Cardiac septum (tissue), 1 donor: Measurements from ENCODE around the gene CACNA1C. TPM values are rescaled to one million over a fixed set of nuclear protein-coding genes. Genes with fewer than 3 reads are reported as not detected.

Experiments used
- DNase-seq: peaks from one replicate; pipeline ENCODE4 v3.0.0-alpha.2; 2020; ENCODE audit warnings: low spot score
- intact Hi-C: fragments of 100-400 bp; cut with DNase I; formaldehyde crosslinking; loops from one replicate; pipeline ENCODE4 v1.14.0; 2022
- total RNA-seq: library from RNA; stranded (reverse); fragmentation: NEBNext Ultra II Directional; extraction: Animal tissue kit (Norgen Biotek cat#: 25700); gene quantifications from one replicate; pipeline ENCODE4 v1.2.1, GENCODE V29; 2021
- donor health status: DM: no; HTN: no; CAD: no.

Gene CACNA1C
- total RNA-seq, 1 donor from 2014 or later = 182 TPM

- intact Hi-C loops = no loop called here
- DNase-seq = no peak
Measured at GRCh38 chr12:2179953-2180736, 127.4 kb downstream of the CACNA1C start.

DNA sequence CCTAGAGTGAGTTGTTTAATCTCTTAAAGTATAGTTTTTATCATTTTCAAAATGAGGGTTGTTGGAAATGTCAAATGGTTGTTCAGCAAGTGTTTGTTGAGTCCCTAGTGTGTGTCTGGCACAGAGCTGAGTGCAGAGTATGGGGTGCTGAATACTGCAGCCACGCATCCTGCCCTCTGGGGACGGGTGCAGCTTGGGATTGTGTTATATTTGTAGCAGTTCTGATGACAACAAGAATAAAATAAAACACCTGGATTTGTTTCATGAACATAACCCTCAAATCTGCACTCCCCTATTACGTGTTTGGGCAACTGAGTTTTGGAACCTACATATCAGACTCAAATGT lies 127.9 kb downstream of the CACNA1C start:
- intact Hi-C loops = no loop called here
- DNase-seq = no peak

- peak; percentile 67 for DNase-seq
- intact Hi-C loops = no loop called here
Measured at GRCh38 chr12:2183556-2184541, 131.1 kb downstream of the CACNA1C start.

DNA sequence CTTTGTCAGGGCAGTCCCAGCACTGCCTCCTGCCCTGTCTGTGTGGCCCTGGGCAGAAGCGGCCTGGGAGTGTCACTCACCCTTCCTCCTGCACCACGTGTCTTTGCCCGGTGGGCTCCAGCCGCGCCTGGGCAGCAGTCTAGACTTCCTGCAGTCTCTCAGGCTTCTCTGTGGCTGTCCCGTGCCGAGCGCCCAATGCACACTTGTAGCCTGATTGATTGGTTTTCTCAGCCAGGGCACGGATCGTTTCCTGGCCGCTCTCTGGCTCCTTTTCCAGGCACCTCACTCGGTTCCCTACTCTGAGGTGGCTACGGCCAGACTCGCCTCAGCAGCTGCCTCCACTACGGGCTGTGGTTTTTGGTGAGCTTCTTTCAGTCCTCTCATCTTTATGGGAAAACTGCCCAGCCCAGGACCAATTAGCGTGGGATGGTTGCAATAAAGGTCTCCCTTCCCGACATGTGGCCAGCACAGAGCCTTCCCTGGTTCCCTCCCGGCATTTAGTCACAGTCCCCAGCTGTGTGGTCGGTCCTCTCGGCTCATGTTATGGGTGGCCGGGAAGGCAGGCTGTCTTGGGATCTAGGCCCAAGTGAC lies 133.1 kb downstream of the CACNA1C start:
- DNase-seq = peak; percentile 70
- intact Hi-C loops = no loop called here

- intact Hi-C loops = no loop called here
- peak; percentile 67 for DNase-seq
Measured at GRCh38 chr12:2187195-2187945, 134.6 kb downstream of the CACNA1C start.

GRCh38 chr12:2190085-2190484 lies 137.3 kb downstream of the CACNA1C start:
- DNase-seq = peak; percentile 15
- intact Hi-C loops = no loop called here

- intact Hi-C loops = no loop called here
- DNase-seq = peak; percentile 61
Measured at GRCh38 chr12:2190896-2191533, 138.2 kb downstream of the CACNA1C start.

DNA sequence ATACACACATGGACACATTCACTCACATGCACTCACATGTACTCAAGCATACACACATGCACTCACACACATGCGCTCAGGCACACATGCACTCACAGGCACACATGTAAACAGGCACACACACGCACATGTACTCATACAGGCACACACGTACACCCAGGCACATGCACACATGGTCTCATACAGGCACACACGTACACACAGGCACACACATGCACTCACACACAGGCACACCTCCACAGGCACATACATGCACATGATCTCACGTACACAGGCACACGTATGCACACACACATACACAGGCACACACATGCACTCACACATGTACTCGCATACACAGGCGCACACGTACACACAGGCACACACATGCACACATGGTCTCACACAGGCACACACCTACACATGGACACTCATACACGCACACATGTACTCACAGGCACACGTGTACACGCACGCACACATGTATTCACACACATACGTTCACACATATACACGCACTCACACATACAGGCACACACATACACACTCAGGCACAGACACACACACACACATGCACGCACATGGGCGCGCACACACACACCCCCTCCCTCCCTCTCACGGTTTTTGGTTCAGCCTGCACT lies 138.9 kb downstream of the CACNA1C start:
- intact Hi-C loops = no loop called here
- peak; percentile 60 for DNase-seq

DNA sequence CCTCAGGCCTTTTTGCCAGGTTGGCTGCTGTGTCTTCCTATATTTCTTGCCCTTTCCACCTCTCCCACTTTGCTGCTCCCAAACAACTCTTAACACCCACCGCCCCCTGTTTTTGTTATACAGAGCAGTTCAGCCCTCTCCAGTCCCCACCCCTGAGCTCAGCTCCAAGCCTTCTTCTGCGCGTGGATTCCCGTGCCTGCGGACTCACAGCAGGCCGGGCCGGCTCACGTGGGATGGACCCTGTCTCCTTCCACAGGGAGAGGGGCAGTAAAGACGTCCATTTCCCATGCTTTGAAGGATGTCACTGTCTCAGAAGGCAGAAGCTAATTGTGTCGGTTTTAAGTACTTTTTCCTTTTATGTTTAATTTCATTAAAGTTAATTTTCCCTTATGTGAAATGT lies 139.4 kb downstream of the CACNA1C start:
- intact Hi-C loops = no loop called here

DNA sequence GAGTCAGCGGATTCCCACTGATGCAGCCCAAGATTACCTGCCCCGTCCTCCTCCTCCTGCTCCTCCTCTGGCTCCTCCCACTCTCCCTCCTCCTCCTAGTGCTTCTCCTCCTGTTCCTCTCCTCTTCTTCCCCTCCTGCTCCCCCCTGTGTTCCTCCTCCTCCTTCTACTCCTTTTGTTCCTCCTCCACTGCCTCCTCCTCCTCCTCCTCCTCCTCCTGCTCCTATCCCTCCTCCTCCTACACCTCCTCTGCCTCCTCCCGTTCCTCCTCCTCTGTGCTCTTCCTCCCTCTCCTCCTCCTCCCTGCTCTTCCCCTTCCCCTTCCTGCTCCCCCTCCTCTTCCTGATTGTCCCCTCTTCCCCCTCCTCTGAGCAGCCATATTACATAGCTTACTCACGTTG lies 141.3 kb downstream of the CACNA1C start:
- peak; percentile 51 for DNase-seq
- intact Hi-C loops = no loop called here

More for the DNA sequence above, 139.4 kb downstream of the CACNA1C start:
- peak; percentile 66 for DNase-seq

DNA sequence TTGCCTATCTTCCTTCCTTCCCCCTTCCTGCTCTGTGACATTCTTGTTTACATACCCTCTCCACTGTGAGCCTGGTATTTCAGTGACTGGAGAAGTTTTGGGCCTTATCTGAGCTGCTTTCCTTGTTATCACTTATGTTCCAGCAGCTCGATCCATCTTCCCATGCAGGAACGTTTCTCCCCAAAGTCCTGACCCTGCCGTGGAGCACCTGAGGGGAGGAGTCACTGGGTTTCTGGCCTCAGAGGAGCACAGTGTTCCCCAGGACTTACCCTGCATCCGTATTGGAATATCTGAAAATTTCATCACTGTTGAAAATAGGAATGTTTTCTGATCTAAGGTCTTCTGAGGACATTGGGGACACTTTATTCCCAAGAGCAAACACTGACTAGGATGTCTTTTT lies 141.8 kb downstream of the CACNA1C start:
- DNase-seq = peak; percentile 62
- intact Hi-C loops = no loop called here

DNA sequence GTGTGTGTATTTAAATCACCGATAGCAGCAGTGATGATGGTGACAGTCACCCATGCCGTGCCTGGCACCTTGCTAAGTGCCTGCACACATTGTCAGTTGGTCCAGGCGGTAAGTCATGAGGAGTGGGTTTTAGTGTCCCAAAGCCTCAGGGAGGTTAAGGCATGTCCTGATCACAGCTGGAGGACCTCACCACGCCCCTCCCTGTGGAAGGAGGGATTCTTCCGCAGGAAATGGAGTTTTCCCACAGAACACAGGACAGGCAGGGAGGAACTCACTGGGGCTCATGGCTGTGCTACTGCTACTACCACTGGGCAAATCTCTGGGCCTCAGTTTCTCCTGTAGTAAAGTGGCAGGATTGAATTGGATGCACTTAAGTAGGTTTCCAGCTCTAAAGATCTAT lies 142.3 kb downstream of the CACNA1C start:
- peak; percentile 68 for DNase-seq
- intact Hi-C loops = loop anchor here (5.0 kb wide), 1 partner anchor 77 kb away; no protein-coding TSS in a partner anchor

- intact Hi-C loops = loop anchor here (5.0 kb wide), 1 partner anchor 74 kb away; no protein-coding TSS in a partner anchor
- DNase-seq = peak; percentile 77
Measured at GRCh38 chr12:2198005-2198501, 145.3 kb downstream of the CACNA1C start.

GRCh38 chr12:2198542-2198941 lies 145.8 kb downstream of the CACNA1C start:
- intact Hi-C loops = loop anchor here (5.0 kb wide), 1 partner anchor 74 kb away; no protein-coding TSS in a partner anchor
- no peak for DNase-seq

DNA sequence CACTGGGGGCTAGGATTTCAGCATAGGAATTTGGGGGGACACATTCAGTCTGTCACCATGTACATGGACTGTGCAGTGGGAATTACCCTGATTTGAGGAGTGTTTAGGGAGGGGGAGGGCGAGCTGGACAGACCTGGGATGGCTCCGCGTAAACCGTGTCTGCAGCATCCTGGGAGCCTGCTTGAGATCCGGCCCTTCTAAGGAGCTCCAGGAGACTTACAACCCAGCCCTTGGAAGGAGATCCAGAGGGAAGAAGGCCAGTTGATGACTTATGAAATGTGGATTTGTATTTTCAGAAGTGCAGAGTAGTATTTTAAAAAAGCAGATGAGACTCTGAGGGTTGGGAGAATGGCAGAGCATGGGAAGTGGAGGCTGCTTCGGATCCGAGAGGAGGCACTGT lies 153.2 kb downstream of the CACNA1C start:
- intact Hi-C loops = no loop called here

GRCh38 chr12:2208837-2209635 lies 156.2 kb downstream of the CACNA1C start:
- intact Hi-C loops = no loop called here
- DNase-seq = no peak

More for the DNA sequence above, 153.2 kb downstream of the CACNA1C start:
- peak; percentile 46 for DNase-seq

DNA sequence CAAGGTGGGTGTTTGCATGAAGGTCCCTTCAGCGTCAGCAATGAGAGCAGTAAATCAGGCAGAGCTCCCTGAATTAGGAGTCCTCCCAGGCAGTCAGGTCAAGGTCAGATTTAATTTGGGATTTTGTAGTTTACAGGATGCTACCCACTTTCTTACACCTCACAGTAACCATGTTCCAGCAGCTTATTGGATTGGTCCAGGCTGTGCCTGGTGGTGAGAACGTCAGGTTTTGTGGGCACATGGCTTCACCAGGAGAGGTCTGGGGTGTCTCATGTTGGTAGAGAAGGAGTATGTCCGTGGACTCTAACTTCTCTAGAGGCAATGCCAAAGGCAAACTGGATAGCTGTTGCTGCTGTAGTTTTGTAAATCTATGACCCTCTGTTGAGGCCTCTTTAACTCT lies 158.3 kb downstream of the CACNA1C start:
- intact Hi-C loops = no loop called here
- DNase-seq = no peak
